Parathyroid adenoma (tissue), 2 donors: ENCODE data around the gene LSM12.
A peak's percentile ranks its signal among the peaks of the same experiment; 100 is the strongest.

ENCODE experiments used
- H2AFZ ChIP-seq: fragments of 300-600 bp; sonication (generic); one replicate; pipeline ENCODE4 v1.7.0; 2017; ENCODE audit warnings: antibody characterized with exemption, mild to moderate bottlenecking
- H3K27ac ChIP-seq: fragments of 300-600 bp; sonication (generic); one replicate; pipeline ENCODE4 v1.7.0; 2017
- H3K27me3 ChIP-seq: fragments of 300-600 bp; sonication (generic); one replicate; pipeline ENCODE4 v1.7.0; 2017; ENCODE audit warnings: low read length; ENCODE audit not compliant: control insufficient read depth, insufficient read depth
- H3K36me3 ChIP-seq: fragments of 300-600 bp; sonication (generic); one replicate; pipeline ENCODE4 v1.7.0; 2017; ENCODE audit warnings: low read length; ENCODE audit not compliant: control insufficient read depth, insufficient read depth
- H3K4me1 ChIP-seq: fragments of 300-600 bp; sonication (generic); one replicate; pipeline ENCODE4 v1.7.0; 2017; ENCODE audit warnings: control low read depth
- H3K4me2 ChIP-seq: fragments of 300-600 bp; sonication (generic); one replicate; pipeline ENCODE4 v1.7.0; 2017; ENCODE audit warnings: low read length
- H3K4me3 ChIP-seq: fragments of 300-600 bp; sonication (generic); one replicate; pipeline ENCODE4 v1.7.0; 2017; ENCODE audit warnings: low read depth, low read length
- H3K79me2 ChIP-seq: fragments of 300-600 bp; sonication (generic); one replicate; pipeline ENCODE4 v1.7.0; 2017; ENCODE audit warnings: control low read depth
- H3K9ac ChIP-seq: fragments of 300-600 bp; sonication (generic); one replicate; pipeline ENCODE4 v1.7.0; 2017; ENCODE audit warnings: mild to moderate bottlenecking
- H3K9me3 ChIP-seq: fragments of 300-600 bp; sonication (generic); one replicate; pipeline ENCODE4 v1.7.0; 2017; ENCODE audit warnings: low read length; ENCODE audit not compliant: control insufficient read depth
- CTCF ChIP-seq: fragments of 300-600 bp; sonication (generic); IDR thresholded peaks from one replicate; pipeline ENCODE4 v1.7.0; 2017; ENCODE audit warnings: antibody characterized with exemption, mild to moderate bottlenecking
- donor health status: primary hyperparathyroidism.

Gene LSM12

GRCh38 chr17:43987131-43988021, 79.1 kb downstream of the LSM12 start:
- no peaks in the 10 kb centered on the region for H3K79me2 ChIP-seq
- H3K27me3 ChIP-seq: no peaks in the 10 kb centered on the region
- H2AFZ ChIP-seq: peak overlapping the region; percentile 51
- no peaks in the 10 kb centered on the region for H3K9me3 ChIP-seq
- H3K4me2 ChIP-seq: no peak overlapping the region
- no peak overlapping the region for H3K4me3 ChIP-seq
- peaks cover 44% of the 10 kb centered on the region for H3K4me1 ChIP-seq
- TF ChIP-seq CTCF: no peak
- H3K36me3 ChIP-seq: no peaks in the 10 kb centered on the region
- H3K9ac ChIP-seq: no peak overlapping the region
- peak overlapping the region; percentile 73 for H3K27ac ChIP-seq

- Histone ChIP-seq H3K27ac (peak overlapping the region; percentile 73), H3K9me3 (no peaks in the 10 kb centered on the region), H3K4me3 (no peak overlapping the region), H3K79me2 (no peaks in the 10 kb centered on the region), H3K9ac (no peak overlapping the region), H3K36me3 (no peaks in the 10 kb centered on the region), H3K4me2 (no peak overlapping the region), H3K4me1 (peaks cover 47% of the 10 kb centered on the region), H3K27me3 (no peaks in the 10 kb centered on the region), H2AFZ (peak overlapping the region; percentile 57)
- no peak for TF ChIP-seq CTCF
Observed at GRCh38 chr17:43986225-43986981, 80.1 kb downstream of the LSM12 start.

- Histone ChIP-seq H3K36me3 (no peaks in the 10 kb centered on the region), H3K27ac (peak overlapping the region; percentile 87), H3K4me2 (no peak overlapping the region), H3K4me1 (peaks cover 47% of the 10 kb centered on the region), H3K9ac (no peak overlapping the region), H2AFZ (peak overlapping the region; percentile 96), H3K79me2 (no peaks in the 10 kb centered on the region), H3K4me3 (no peak overlapping the region), H3K9me3 (no peaks in the 10 kb centered on the region), H3K27me3 (no peaks in the 10 kb centered on the region)
- no peak for TF ChIP-seq CTCF
Observed at GRCh38 chr17:43984521-43984920, 82.0 kb downstream of the LSM12 start.
